ENCODE results near the gene POLD2. TPM values are rescaled to one million over a fixed set of nuclear protein-coding genes. Genes with fewer than 3 reads are reported as not detected.
A peak's percentile ranks its signal among the peaks of the same experiment; 100 is the strongest.

POLD2 gene
- total and polyA plus RNA-seq, 2 of the 8 experiments (the other 6 are each of a cell fraction or from before 2014, with no cell fraction given), result 148 to 214 TPM

GRCh38 chr7:44066494-44067063 is 56.8 kb downstream of the POLD2 start:
- H3K79me1 ChIP-seq (ENCODE audit: low read depth, low read length), result no peaks in the 10 kb centered on the region
- H2BK120ac ChIP-seq (replicated peaks; ENCODE audit: low read depth, low read length), result no peak overlapping the region
- 86% methylated on average over 7 of the region's 7 CpGs; no CpG with 5 or more reads in 1 of the 2 experiments for WGBS, 2 experiments (ENCODE audit: extremely low coverage in 1 of 2, insufficient coverage in 1 of 2, insufficient read length in 1 of 2, insufficient replicate concordance in 2 of 2, low coverage in 1 of 2, low lambda C conversion rate in 2 of 2, missing lambda C conversion rate in 1 of 2)
- H3K27ac ChIP-seq (ENCODE audit: low read depth, low read length), result no peak overlapping the region
- no peak overlapping the region for H4K91ac ChIP-seq (replicated peaks; ENCODE audit: insufficient read length, low read length)
- no peak overlapping the region for H4K5ac ChIP-seq (ENCODE audit: insufficient read length, low read depth, low read length)
- H2AFZ ChIP-seq (ENCODE audit: low read length), result no peak overlapping the region
- TF ChIP-seq SUZ12 (IDR thresholded peaks at IDR 0.05; ENCODE audit: low read length), result no peak
- TF ChIP-seq TAF7 (optimal IDR thresholded peaks at IDR 0.05; ENCODE audit: borderline replicate concordance, low read depth, low read length), result no peak
- TF ChIP-seq POLR2AphosphoS5 (IDR thresholded peaks at IDR 0.05; ENCODE audit: low read depth, low read length), result 0 out of 2 replicates have a peak, but pooled peaks have one; percentile 12
- no peak for TF ChIP-seq TAF1 (IDR thresholded peaks at IDR 0.05; ENCODE audit: low read depth, low read length)
- TF ChIP-seq GTF2F1 (IDR thresholded peaks at IDR 0.05; ENCODE audit: borderline replicate concordance, low read depth, low read length), result no peak
- no peak overlapping the region for H4K8ac ChIP-seq (ENCODE audit: extremely low read depth, insufficient read depth, low read length)
- FAIRE-seq (no peak), DNase-seq (ENCODE audit: low read depth in 1 of 2, low spot score in 2 of 2) (no peak)
- no peak overlapping the region for H2BK15ac ChIP-seq (ENCODE audit: low read length)
- H3K23me2 ChIP-seq (ENCODE audit: low read depth, low read length), result no peaks in the 10 kb centered on the region
- peaks cover 0 to 2% (median 0%) of the 10 kb centered on the region in 4 experiments; a peak in 1 of 8 replicates for H3K36me3 ChIP-seq (ENCODE audit: control insufficient read depth in 2 of 4, insufficient read depth in 4 of 4, low read length in 3 of 4)
- no peak overlapping the region for H3K23ac ChIP-seq (ENCODE audit: insufficient read length)
- H3K27me3 ChIP-seq (replicated peaks in 1 of 4; ENCODE audit: control insufficient read depth in 3 of 4, extremely low read depth in 1 of 4, insufficient read depth in 3 of 4, low read length in 3 of 4), result peaks cover 0 to 3% (median 0%) of the 10 kb centered on the region in 4 experiments; a peak in 2 of 7 replicates
- H3K79me2 ChIP-seq (ENCODE audit: control insufficient read depth in 1 of 2, insufficient read depth in 2 of 2, low read length in 2 of 2), result no peaks in the 10 kb centered on the region
- ChIA-PET POLR2A (ENCODE audit: partially characterized antibody) (interaction anchor here (1.0 to 7.1 kb wide), 8 partner anchors 10 to 148 kb away, joined by 3 to 48 read pairs (median 4); partner anchors contain the start of gene DBNL), CTCF (ENCODE audit: partially characterized antibody) (interaction anchor here (0.8 to 2.7 kb wide), 7 partner anchors 9 to 164 kb away, joined by 3 to 15 read pairs (median 4); no protein-coding TSS in a partner anchor)
- H3K4me3 ChIP-seq (ENCODE audit: extremely low read depth in 1 of 4, insufficient read depth in 2 of 4, low read depth in 3 of 4, low read length in 4 of 4), result no peak overlapping the region
- H2AK5ac ChIP-seq (ENCODE audit: low read depth, low read length), result no peak overlapping the region
- H3K4me1 ChIP-seq (replicated peaks in 1 of 4; ENCODE audit: control insufficient read depth in 3 of 4, insufficient read depth in 4 of 4, low read length in 3 of 4), result peaks cover 9 to 30% (median 26%) of the 10 kb centered on the region in 4 experiments
- no peak overlapping the region for H2BK12ac ChIP-seq (ENCODE audit: low read depth, low read length)
- H3K18ac ChIP-seq (ENCODE audit: extremely low read depth, low read length), result no peak overlapping the region
- peak overlapping the region; percentile 49 to 57; a peak in 2 of 4 replicates for H3K4me2 ChIP-seq (ENCODE audit: insufficient read depth in 1 of 2, low read depth in 2 of 2, low read length in 2 of 2)
- H2BK20ac ChIP-seq (ENCODE audit: low read length), result no peak overlapping the region
- no peak overlapping the region for H3K9ac ChIP-seq (replicated peaks in 1 of 4; ENCODE audit: extremely low read depth in 1 of 4, low read depth in 3 of 4, low read length in 3 of 4)
- no peaks in the 10 kb centered on the region for H3K9me3 ChIP-seq (ENCODE audit: insufficient read depth in 2 of 2, low read depth in 1 of 2, low read length in 1 of 2)
- no peak overlapping the region for H3K56ac ChIP-seq (replicated peaks; ENCODE audit: insufficient read length, low read depth, low read length)
- peaks cover 5 to 7% of the 10 kb centered on the region in 2 experiments for H4K20me1 ChIP-seq (replicated peaks in 1 of 2; ENCODE audit: control insufficient read depth in 1 of 2, insufficient read depth in 2 of 2, low read length in 2 of 2)
- H3K14ac ChIP-seq (ENCODE audit: insufficient read length), result no peak overlapping the region
- no peak overlapping the region for H2BK5ac ChIP-seq (ENCODE audit: low read depth, low read length)
- H3K4ac ChIP-seq (replicated peaks; ENCODE audit: insufficient read length, low read depth, low read length), result no peak overlapping the region

All from H1 (cell line).